ENCODE measurements around the gene DOCK3. TPM values are rescaled to one million over a fixed set of nuclear protein-coding genes. Genes with fewer than 3 reads are reported as not detected.
"Not testable (repeated sequence)": the region's sequence is repeated elsewhere in the genome, so short reads cannot be mapped to it uniquely, and the experiment has no call there.

The DOCK3 gene
- total RNA-seq, 1 experiment from 2014 or later = 0.47 TPM

- CTCF ChIA-PET = no interaction called here
- TF ChIP-seq EZH2 (IDR thresholded peaks at IDR 0.05; ENCODE audit: borderline replicate concordance, low read depth, low read length, poor library complexity, severe bottlenecking) (no peak), CTCF (conservative IDR thresholded peaks at IDR 0.05; ENCODE audit: low read depth, low read length) (no peak)
- Histone ChIP-seq H3K27me3 (replicated peaks; ENCODE audit: insufficient read depth, low read depth, low read length, poor library complexity) (no peaks in the 10 kb centered on the region), H3K27ac (ENCODE audit: low read depth, low read length, poor library complexity, severe bottlenecking) (no peak overlapping the region), H3K9me3 (ENCODE audit: low read depth, low read length, poor library complexity, severe bottlenecking) (no peaks in the 10 kb centered on the region), H3K4me1 (ENCODE audit: insufficient read depth, low read length, poor library complexity, severe bottlenecking) (no peaks in the 10 kb centered on the region), H3K4me3 (ENCODE audit: low read depth, low read length, poor library complexity, severe bottlenecking) (no peak overlapping the region), H3K36me3 (ENCODE audit: insufficient read depth, low read length, poor library complexity, severe bottlenecking) (no peaks in the 10 kb centered on the region)
- intact Hi-C loops (cut with micrococcal nuclease; ENCODE audit: unreplicated experiment) = no loop called here
- no TSS peak for BruUV-seq (replicated peaks)
- POLR2A ChIA-PET (ENCODE audit: low non-redundant PET) = no interaction called here
- DNase-seq (ENCODE audit: low spot score) = no peak
Measured at GRCh38 chr3:51304230-51304629, 629.5 kb downstream of the DOCK3 start.

DNA sequence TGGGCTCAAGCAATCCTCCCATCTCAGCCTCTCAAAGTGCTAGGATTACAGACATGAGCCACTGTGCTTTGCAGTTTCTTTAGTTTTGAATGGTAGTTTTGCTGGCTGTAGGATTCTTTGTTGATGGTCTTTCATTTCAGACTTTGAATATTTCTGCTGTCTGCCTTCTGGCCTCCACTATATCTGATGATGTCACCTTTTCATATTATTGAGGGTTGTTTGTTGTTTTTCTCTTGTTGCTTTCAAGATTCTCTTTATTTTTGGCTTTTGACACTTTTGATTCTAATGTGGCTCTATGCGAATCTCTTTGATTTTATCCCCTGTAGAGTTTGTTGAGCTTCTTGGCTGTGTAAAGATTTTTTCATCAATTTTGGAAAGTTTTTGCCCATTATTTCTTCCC is 631.4 kb downstream of the DOCK3 start:
- ChIA-PET POLR2A (ENCODE audit: low non-redundant PET) (no interaction called here), CTCF (no interaction called here)
- H3K9me3 ChIP-seq (ENCODE audit: low read depth, low read length, poor library complexity, severe bottlenecking) = no peaks in the 10 kb centered on the region
- H3K27me3 ChIP-seq (replicated peaks; ENCODE audit: insufficient read depth, low read depth, low read length, poor library complexity) = no peaks in the 10 kb centered on the region
- intact Hi-C loops (cut with micrococcal nuclease; ENCODE audit: unreplicated experiment) = no loop called here
- H3K4me1 ChIP-seq (ENCODE audit: insufficient read depth, low read length, poor library complexity, severe bottlenecking) = no peaks in the 10 kb centered on the region
- TF ChIP-seq EZH2 (IDR thresholded peaks at IDR 0.05; ENCODE audit: borderline replicate concordance, low read depth, low read length, poor library complexity, severe bottlenecking) = no peak
- TF ChIP-seq CTCF (conservative IDR thresholded peaks at IDR 0.05; ENCODE audit: low read depth, low read length) = no peak
- DNase-seq (ENCODE audit: low spot score) = no peak
- no peak overlapping the region for H3K27ac ChIP-seq (ENCODE audit: low read depth, low read length, poor library complexity, severe bottlenecking)
- H3K36me3 ChIP-seq (ENCODE audit: insufficient read depth, low read length, poor library complexity, severe bottlenecking) = no peaks in the 10 kb centered on the region
- BruUV-seq (replicated peaks) = no TSS peak
- no peak overlapping the region for H3K4me3 ChIP-seq (ENCODE audit: low read depth, low read length, poor library complexity, severe bottlenecking)

GRCh38 chr3:51307458-51307857 is 632.7 kb downstream of the DOCK3 start:
- Histone ChIP-seq H3K9me3 (ENCODE audit: low read depth, low read length, poor library complexity, severe bottlenecking) (no peaks in the 10 kb centered on the region), H3K36me3 (ENCODE audit: insufficient read depth, low read length, poor library complexity, severe bottlenecking) (no peaks in the 10 kb centered on the region), H3K27ac (ENCODE audit: low read depth, low read length, poor library complexity, severe bottlenecking) (no peak overlapping the region), H3K4me1 (ENCODE audit: insufficient read depth, low read length, poor library complexity, severe bottlenecking) (no peaks in the 10 kb centered on the region), H3K4me3 (ENCODE audit: low read depth, low read length, poor library complexity, severe bottlenecking) (no peak overlapping the region), H3K27me3 (replicated peaks; ENCODE audit: insufficient read depth, low read depth, low read length, poor library complexity) (no peaks in the 10 kb centered on the region)
- POLR2A ChIA-PET (ENCODE audit: low non-redundant PET) = interaction anchor here (0.6 kb wide), 1 partner anchor 25 kb away, joined by 3 read pairs; no protein-coding TSS in a partner anchor
- no peak for TF ChIP-seq EZH2 (IDR thresholded peaks at IDR 0.05; ENCODE audit: borderline replicate concordance, low read depth, low read length, poor library complexity, severe bottlenecking)
- TF ChIP-seq CTCF (conservative IDR thresholded peaks at IDR 0.05; ENCODE audit: low read depth, low read length) = no peak
- DNase-seq (ENCODE audit: low spot score) = no peak
- intact Hi-C loops (cut with micrococcal nuclease; ENCODE audit: unreplicated experiment) = no loop called here
- BruUV-seq (replicated peaks) = no TSS peak
- CTCF ChIA-PET = no interaction called here

GRCh38 chr3:51307945-51308607 is 633.3 kb downstream of the DOCK3 start:
- POLR2A ChIA-PET (ENCODE audit: low non-redundant PET) = interaction anchor here (0.6 kb wide), 1 partner anchor 24 kb away, joined by 3 read pairs; no protein-coding TSS in a partner anchor
- H3K36me3 ChIP-seq (ENCODE audit: insufficient read depth, low read length, poor library complexity, severe bottlenecking); H3K9me3 ChIP-seq (ENCODE audit: low read depth, low read length, poor library complexity, severe bottlenecking); H3K27me3 ChIP-seq (replicated peaks; ENCODE audit: insufficient read depth, low read depth, low read length, poor library complexity); CTCF ChIA-PET; intact Hi-C loops (cut with micrococcal nuclease; ENCODE audit: unreplicated experiment); DNase-seq (ENCODE audit: low spot score); H3K4me1 ChIP-seq (ENCODE audit: insufficient read depth, low read length, poor library complexity, severe bottlenecking); BruUV-seq (replicated peaks); H3K4me3 ChIP-seq (ENCODE audit: low read depth, low read length, poor library complexity, severe bottlenecking); H3K27ac ChIP-seq (ENCODE audit: low read depth, low read length, poor library complexity, severe bottlenecking): not testable (repeated sequence)
